Fibroblast of lung (primary cell): ENCODE data around the gene PPP2R3B.

Source experiments
- CTCF ChIP-seq, 2 donors: IDR thresholded peaks in 1 of 2; conservative IDR thresholded peaks in 1 of 2; 1 replicate in 1 of 2; 2 replicates in 1 of 2; pipeline ENCODE4 v1.5.1; 2011 to 2012; ENCODE audit warnings: low read length in 2 of 2, control low read depth in 1 of 2, inconsistent platforms in 1 of 2, low read depth in 1 of 2, mild to moderate bottlenecking in 1 of 2
- EZH2 ChIP-seq: IDR thresholded peaks from 2 replicates; pipeline ENCODE4 v1.5.1; 2012; ENCODE audit warnings: low read length, control low read depth, mild to moderate bottlenecking; ENCODE audit errors: missing control alignments

GRCh38 chrX:418927-419729 is 32.4 kb upstream of the PPP2R3B start:
- TF ChIP-seq CTCF (conservative IDR thresholded peaks at IDR 0.05 in 1 of 2, IDR thresholded peaks at IDR 0.05 in 1 of 2; ENCODE audit: low read depth in 1 of 2, low read length in 2 of 2) (no peak), EZH2 (no peak)
